ENCODE measurements around the gene SLC1A1.

The SLC1A1 gene

GRCh38 chr9:4463824-4464223 lies 26.4 kb upstream of the SLC1A1 start:
- H3K4me1 ChIP-seq (ENCODE audit: control insufficient read depth, insufficient read depth, low read depth, low read length) = no peaks in the 10 kb centered on the region
- no peaks in the 10 kb centered on the region for H3K79me1 ChIP-seq (replicated peaks; ENCODE audit: low read length, poor library complexity, severe bottlenecking)
- no peak overlapping the region for H3K9ac ChIP-seq (ENCODE audit: low read length)
- no peaks in the 10 kb centered on the region for H3K9me3 ChIP-seq (ENCODE audit: control insufficient read depth, low read length)
- H3K18ac ChIP-seq (ENCODE audit: low read depth in 1 of 2, low read length in 2 of 2) = no peak overlapping the region
- H3K4me3 ChIP-seq (ENCODE audit: insufficient read depth in 1 of 2, low read depth in 1 of 2, low read length in 2 of 2) = no peak overlapping the region
- no peak overlapping the region for H2BK12ac ChIP-seq (ENCODE audit: low read length in 2 of 2)
- no peaks in the 10 kb centered on the region for H3K36me3 ChIP-seq (ENCODE audit: control insufficient read depth in 1 of 2, insufficient read depth in 2 of 2, low read depth in 1 of 2, low read length in 2 of 2)
- no peak overlapping the region for H3K27ac ChIP-seq (ENCODE audit: low read length, poor library complexity, severe bottlenecking)
- no peak overlapping the region for H2AK5ac ChIP-seq (ENCODE audit: low read length, severe bottlenecking)
- no peak overlapping the region for H3K4ac ChIP-seq (ENCODE audit: low read depth in 1 of 2, low read length in 2 of 2)
- no peak overlapping the region for H3K4me2 ChIP-seq (ENCODE audit: low read length, poor library complexity, severe bottlenecking)
- H2BK5ac ChIP-seq (ENCODE audit: low read depth, low read length, poor library complexity, severe bottlenecking) = no peak overlapping the region
- no peak overlapping the region for H2BK15ac ChIP-seq (ENCODE audit: low read depth, poor library complexity, severe bottlenecking)
- no peak for DNase-seq
- no peaks in the 10 kb centered on the region for H3K27me3 ChIP-seq (ENCODE audit: control insufficient read depth in 1 of 2, insufficient read depth in 1 of 2, low read length in 2 of 2)
- no peak overlapping the region for H4K91ac ChIP-seq (ENCODE audit: low read length)
- no peak overlapping the region for H2AFZ ChIP-seq (ENCODE audit: low read depth, low read length)
- H3K23ac ChIP-seq (ENCODE audit: low read length in 2 of 2) = no peak overlapping the region
- no peak overlapping the region for H3K14ac ChIP-seq (ENCODE audit: low read length in 2 of 2)
- no peak overlapping the region for H4K8ac ChIP-seq (ENCODE audit: low read length)
- H2BK120ac ChIP-seq (ENCODE audit: low read depth, low read length) = no peak overlapping the region
- 76% methylated on average over 2 of the region's 3 CpGs for WGBS

- Histone ChIP-seq H4K91ac (ENCODE audit: low read length) (no peak overlapping the region), H3K79me1 (replicated peaks; ENCODE audit: low read length, poor library complexity, severe bottlenecking) (no peaks in the 10 kb centered on the region), H4K8ac (ENCODE audit: low read length) (no peak overlapping the region), H3K27me3 (ENCODE audit: control insufficient read depth in 1 of 2, insufficient read depth in 1 of 2, low read length in 2 of 2) (no peaks in the 10 kb centered on the region), H3K4me3 (ENCODE audit: insufficient read depth in 1 of 2, low read depth in 1 of 2, low read length in 2 of 2) (no peak overlapping the region), H3K4me1 (ENCODE audit: control insufficient read depth, insufficient read depth, low read depth, low read length) (no peaks in the 10 kb centered on the region), H2AFZ (ENCODE audit: low read depth, low read length) (no peak overlapping the region), H3K9ac (ENCODE audit: low read length) (no peak overlapping the region), H3K14ac (ENCODE audit: low read length in 2 of 2) (no peak overlapping the region), H3K36me3 (ENCODE audit: control insufficient read depth in 1 of 2, insufficient read depth in 2 of 2, low read depth in 1 of 2, low read length in 2 of 2) (no peaks in the 10 kb centered on the region), H3K18ac (ENCODE audit: low read depth in 1 of 2, low read length in 2 of 2) (no peak overlapping the region), H3K27ac (ENCODE audit: low read length, poor library complexity, severe bottlenecking) (no peak overlapping the region), H2BK12ac (ENCODE audit: low read length in 2 of 2) (no peak overlapping the region), H3K23ac (ENCODE audit: low read length in 2 of 2) (no peak overlapping the region), H2BK15ac (ENCODE audit: low read depth, poor library complexity, severe bottlenecking) (no peak overlapping the region), H3K4me2 (ENCODE audit: low read length, poor library complexity, severe bottlenecking) (no peak overlapping the region), H2BK120ac (ENCODE audit: low read depth, low read length) (no peak overlapping the region), H3K9me3 (ENCODE audit: control insufficient read depth, low read length) (no peaks in the 10 kb centered on the region), H2BK5ac (ENCODE audit: low read depth, low read length, poor library complexity, severe bottlenecking) (no peak overlapping the region), H2AK5ac (ENCODE audit: low read length, severe bottlenecking) (no peak overlapping the region), H3K4ac (ENCODE audit: low read depth in 1 of 2, low read length in 2 of 2) (no peak overlapping the region)
- peak; percentile 27 for DNase-seq
- WGBS = 91% methylated on average over 10 of the region's 11 CpGs
These were observed 25.3 kb upstream of the SLC1A1 start for GRCh38 chr9:4464911-4465513.

GRCh38 chr9:4465910-4466309 lies 24.4 kb upstream of the SLC1A1 start:
- Histone ChIP-seq H3K27ac (ENCODE audit: low read length, poor library complexity, severe bottlenecking) (no peak overlapping the region), H3K14ac (ENCODE audit: low read length in 2 of 2) (no peak overlapping the region), H3K36me3 (ENCODE audit: control insufficient read depth in 1 of 2, insufficient read depth in 2 of 2, low read depth in 1 of 2, low read length in 2 of 2) (no peaks in the 10 kb centered on the region), H3K4me3 (ENCODE audit: insufficient read depth in 1 of 2, low read depth in 1 of 2, low read length in 2 of 2) (no peak overlapping the region), H3K9me3 (ENCODE audit: control insufficient read depth, low read length) (no peaks in the 10 kb centered on the region), H3K79me1 (replicated peaks; ENCODE audit: low read length, poor library complexity, severe bottlenecking) (no peaks in the 10 kb centered on the region), H2BK5ac (ENCODE audit: low read depth, low read length, poor library complexity, severe bottlenecking) (no peak overlapping the region), H2BK120ac (ENCODE audit: low read depth, low read length) (no peak overlapping the region), H2BK12ac (ENCODE audit: low read length in 2 of 2) (no peak overlapping the region), H4K91ac (ENCODE audit: low read length) (no peak overlapping the region), H2BK15ac (ENCODE audit: low read depth, poor library complexity, severe bottlenecking) (no peak overlapping the region), H3K9ac (ENCODE audit: low read length) (no peak overlapping the region), H2AK5ac (ENCODE audit: low read length, severe bottlenecking) (no peak overlapping the region), H3K4me2 (ENCODE audit: low read length, poor library complexity, severe bottlenecking) (no peak overlapping the region), H3K18ac (ENCODE audit: low read depth in 1 of 2, low read length in 2 of 2) (no peak overlapping the region), H3K4me1 (ENCODE audit: control insufficient read depth, insufficient read depth, low read depth, low read length) (no peaks in the 10 kb centered on the region), H3K4ac (ENCODE audit: low read depth in 1 of 2, low read length in 2 of 2) (no peak overlapping the region), H4K8ac (ENCODE audit: low read length) (no peak overlapping the region), H3K27me3 (ENCODE audit: control insufficient read depth in 1 of 2, insufficient read depth in 1 of 2, low read length in 2 of 2) (no peaks in the 10 kb centered on the region), H3K23ac (ENCODE audit: low read length in 2 of 2) (no peak overlapping the region), H2AFZ (ENCODE audit: low read depth, low read length) (no peak overlapping the region)
- whole genome bisulfite sequencing = 75% methylated on average over 1 of the region's 2 CpGs
- DNase-seq = no peak

GRCh38 chr9:4475301-4475700 lies 15.0 kb upstream of the SLC1A1 start:
- H3K14ac ChIP-seq (ENCODE audit: low read length in 2 of 2) = no peak overlapping the region
- no peak overlapping the region for H3K9ac ChIP-seq (ENCODE audit: low read length)
- H3K23ac ChIP-seq (ENCODE audit: low read length in 2 of 2) = no peak overlapping the region
- H3K4me2 ChIP-seq (ENCODE audit: low read length, poor library complexity, severe bottlenecking) = no peak overlapping the region
- no peaks in the 10 kb centered on the region for H3K4me1 ChIP-seq (ENCODE audit: control insufficient read depth, insufficient read depth, low read depth, low read length)
- H3K18ac ChIP-seq (ENCODE audit: low read depth in 1 of 2, low read length in 2 of 2) = no peak overlapping the region
- no peak overlapping the region for H3K27ac ChIP-seq (ENCODE audit: low read length, poor library complexity, severe bottlenecking)
- no peak for DNase-seq
- no peaks in the 10 kb centered on the region for H3K9me3 ChIP-seq (ENCODE audit: control insufficient read depth, low read length)
- H3K79me1 ChIP-seq (replicated peaks; ENCODE audit: low read length, poor library complexity, severe bottlenecking) = no peaks in the 10 kb centered on the region
- no peak overlapping the region for H2AFZ ChIP-seq (ENCODE audit: low read depth, low read length)
- no peak overlapping the region for H3K4me3 ChIP-seq (ENCODE audit: insufficient read depth in 1 of 2, low read depth in 1 of 2, low read length in 2 of 2)
- H3K36me3 ChIP-seq (ENCODE audit: control insufficient read depth in 1 of 2, insufficient read depth in 2 of 2, low read depth in 1 of 2, low read length in 2 of 2) = no peaks in the 10 kb centered on the region
- no peak overlapping the region for H4K8ac ChIP-seq (ENCODE audit: low read length)
- H2BK5ac ChIP-seq (ENCODE audit: low read depth, low read length, poor library complexity, severe bottlenecking) = no peak overlapping the region
- H2BK120ac ChIP-seq (ENCODE audit: low read depth, low read length) = no peak overlapping the region
- no peak overlapping the region for H2BK15ac ChIP-seq (ENCODE audit: low read depth, poor library complexity, severe bottlenecking)
- no peak overlapping the region for H2AK5ac ChIP-seq (ENCODE audit: low read length, severe bottlenecking)
- H2BK12ac ChIP-seq (ENCODE audit: low read length in 2 of 2) = no peak overlapping the region
- no peak overlapping the region for H4K91ac ChIP-seq (ENCODE audit: low read length)
- WGBS = no CpG with 5 or more reads among the region's 1 CpG
- H3K4ac ChIP-seq (ENCODE audit: low read depth in 1 of 2, low read length in 2 of 2) = no peak overlapping the region
- H3K27me3 ChIP-seq (ENCODE audit: control insufficient read depth in 1 of 2, insufficient read depth in 1 of 2, low read length in 2 of 2) = no peaks in the 10 kb centered on the region

Measured in mesenchymal stem cell (in vitro differentiated cells and primary cell).